Erythroblast (primary cell): ENCODE data around the gene WSCD1.

Source experiments
- GATA1 ChIP-seq: IDR thresholded peaks from 2 replicates; pipeline ENCODE4 v1.6.1; 2011; ENCODE audit warnings: low read depth, mild to moderate bottlenecking, control low read depth, low read length, moderate library complexity
- POLR2A ChIP-seq: IDR thresholded peaks from 2 replicates; pipeline ENCODE4 v1.6.1; 2011; ENCODE audit warnings: mild to moderate bottlenecking, low read length

- no peak for TF ChIP-seq POLR2A
- no peak for TF ChIP-seq GATA1
These were observed 12.2 kb downstream of the WSCD1 start for GRCh38 chr17:6082335-6082734.
